GM12874 (cell line): ENCODE data around the gene GAA.

Source experiments
- CTCF ChIP-seq: IDR thresholded peaks from 2 replicates; pipeline ENCODE4 v1.5.1; 2011; ENCODE audit warnings: low read depth, mild to moderate bottlenecking, control low read depth, low read length, moderate library complexity; ENCODE audit not compliant: insufficient read depth

GAA gene

GRCh38 chr17:80160536-80160935 lies 59.2 kb downstream of the GAA start:
- no peak for TF ChIP-seq CTCF

GRCh38 chr17:80163336-80163735 lies 62.0 kb downstream of the GAA start:
- TF ChIP-seq CTCF = no peak

GRCh38 chr17:80164185-80164584 lies 62.8 kb downstream of the GAA start:
- TF ChIP-seq CTCF = no peak

- no peak for TF ChIP-seq CTCF
These were observed 65.1 kb downstream of the GAA start for GRCh38 chr17:80166446-80166845.

GRCh38 chr17:80168371-80168770 lies 67.0 kb downstream of the GAA start:
- TF ChIP-seq CTCF = no peak

GRCh38 chr17:80169107-80169506 lies 67.7 kb downstream of the GAA start:
- no peak for TF ChIP-seq CTCF
